Stomach (tissue), 9 donors: ENCODE results near the gene VAV2. TPM values are rescaled to one million over a fixed set of nuclear protein-coding genes. Genes with fewer than 3 reads are reported as not detected.
A peak's percentile ranks its signal among the peaks of the same experiment; 100 is the strongest.
"Not testable (repeated sequence)": the region's sequence is repeated elsewhere in the genome, so short reads cannot be mapped to it uniquely, and the experiment has no call there.

Source experiments
- DNase-seq, 2 donors: peaks; one replicate each; pipeline versions ENCODE4 v3.0.0 to v3.0.0-alpha.2; 2013 to 2019
- H3K27ac ChIP-seq, 5 donors: fragments of 200-600 bp in 4 of 5; sonication (generic) in 4 of 5; one replicate each; pipeline ENCODE4 v1.5.1; 2013 to 2019; ENCODE audit warnings: mild to moderate bottlenecking in 1 of 5, moderate library complexity in 1 of 5
- H3K27me3 ChIP-seq, 3 donors: fragments of 200-600 bp; sonication (generic); one replicate each; pipeline ENCODE4 v1.5.1; 2017 to 2019; ENCODE audit warnings: mixed run types in 1 of 3
- H3K36me3 ChIP-seq, 4 donors: fragments of 200-600 bp; sonication (generic); 1 replicate in 3 of 4; 2 replicates in 1 of 4; pipeline ENCODE4 v1.5.1; 2016 to 2019
- H3K4me1 ChIP-seq, 4 donors: fragments of 200-600 bp; sonication (generic); one replicate each; pipeline ENCODE4 v1.5.1; 2016 to 2019
- H3K4me3 ChIP-seq, 4 donors: fragments of 200-600 bp; sonication (generic) in 3 of 4; one replicate each; pipeline ENCODE4 v1.5.1; 2016 to 2019; ENCODE audit warnings: mild to moderate bottlenecking in 1 of 4
- H3K9me3 ChIP-seq, 4 donors: fragments of 200-600 bp; sonication (generic); one replicate each; pipeline ENCODE4 v1.5.1; 2016 to 2019
- CTCF ChIP-seq, 7 experiments: fragments of 450-650 bp in 4 of 7; fragments of 200-600 bp in 3 of 7; sonication (generic) in 3 of 7; IDR thresholded peaks; one replicate each; pipeline ENCODE4 v1.5.1; 2016 to 2019; ENCODE audit warnings: antibody characterized with exemption in 7 of 7, control low read depth in 2 of 7, mild to moderate bottlenecking in 1 of 7
- EP300 ChIP-seq: sonication (generic); formaldehyde crosslinking; IDR thresholded peaks from one replicate; pipeline ENCODE4 v1.6.1; 2017; ENCODE audit warnings: antibody characterized with exemption
- POLR2A ChIP-seq, 4 donors: fragments of 450-650 bp; IDR thresholded peaks; one replicate each; pipeline ENCODE4 v1.6.1; 2016; ENCODE audit warnings: antibody characterized with exemption in 4 of 4, control low read depth in 2 of 4, mild to moderate bottlenecking in 1 of 4, moderate library complexity in 1 of 4
- POLR2AphosphoS5 ChIP-seq, 3 donors: sonication (generic); formaldehyde crosslinking; IDR thresholded peaks; one replicate each; pipeline ENCODE4 v1.6.1; 2016; ENCODE audit warnings: antibody characterized with exemption in 3 of 3
- WGBS, 5 donors: extraction: QIAGEN DNeasy Blood & Tissue Kit in 3 of 5; methylation state at CpG; one replicate each; pipeline versions ENCODE4 v1.1.5 to v1.1.7; 2013 to 2018; 5-methylcytosine and 5-hydroxymethylcytosine counted together
- intact Hi-C: fragments of 100-400 bp; cut with DNase I; formaldehyde crosslinking; loops from one replicate; pipeline ENCODE4 v1.15.1; 2023; ENCODE audit warnings: low total_unique reads
- polyA plus RNA-seq, 3 donors: library from polyadenylated mRNA; stranded (reverse); fragments of 200-250 nt; gene quantifications; one replicate each; pipeline ENCODE4 v1.2.3, GENCODE V29; 2013
- total RNA-seq, 5 donors: library from RNA; depleted of rRNA; stranded (reverse); fragments of >200 nt; gene quantifications; one replicate each; pipeline versions ENCODE4 v1.1.0 to v1.2.3, GENCODE V29; 2014 to 2016
- donor health status: healthy with polysubstance abuse.
- donor health status: Bipolar disorder and iron deficiency.
- donor health status: healthy.

VAV2 gene
- total and polyA plus RNA-seq, 8 donors: 4.1 to 14.2 (median 7.0) TPM

- no peak for TF ChIP-seq CTCF (IDR thresholded peaks at IDR 0.05)
- no peak for TF ChIP-seq POLR2AphosphoS5 (IDR thresholded peaks at IDR 0.05)
- no peak for TF ChIP-seq POLR2A (IDR thresholded peaks at IDR 0.05)
- no peak for TF ChIP-seq EP300
- H3K27me3 ChIP-seq: no peaks in the 10 kb centered on the region
- WGBS, 5 donors: 52 to 68% (median 57%) methylated on average over 12 to 14 of the region's 14 CpGs
- peak in 1 of 2 donors; percentile 55 for DNase-seq
- peaks cover 0 to 15% (median 10%) of the 10 kb centered on the region in 4 donors for H3K4me1 ChIP-seq
- H3K36me3 ChIP-seq: peaks cover 0 to 12% (median 0%) of the 10 kb centered on the region in 4 donors
- H3K27ac ChIP-seq: no peak overlapping the region
- H3K4me3 ChIP-seq: no peak overlapping the region
- intact Hi-C loops: no loop called here
- no peaks in the 10 kb centered on the region for H3K9me3 ChIP-seq
Measured at GRCh38 chr9:133928248-133928764, 63.8 kb downstream of the VAV2 start.

GRCh38 chr9:133927041-133927440 is 65.1 kb downstream of the VAV2 start:
- intact Hi-C loops: no loop called here
- H3K36me3 ChIP-seq: peaks cover 0 to 12% (median 0%) of the 10 kb centered on the region in 4 donors
- 67 to 82% (median 71%) methylated on average over 5 to 6 of the region's 6 CpGs for WGBS, 5 donors

GRCh38 chr9:133926165-133926856 is 65.8 kb downstream of the VAV2 start:
- no peak overlapping the region for H3K4me3 ChIP-seq
- H3K9me3 ChIP-seq: no peaks in the 10 kb centered on the region
- DNase-seq: no peak
- peaks cover 0 to 12% (median 0%) of the 10 kb centered on the region in 4 donors for H3K36me3 ChIP-seq
- no peaks in the 10 kb centered on the region for H3K4me1 ChIP-seq
- H3K27me3 ChIP-seq: no peaks in the 10 kb centered on the region
- TF ChIP-seq POLR2A (IDR thresholded peaks at IDR 0.05) (no peak), CTCF (IDR thresholded peaks at IDR 0.05) (no peak), EP300 (no peak), POLR2AphosphoS5 (IDR thresholded peaks at IDR 0.05) (no peak)
- intact Hi-C loops: no loop called here
- H3K27ac ChIP-seq: no peak overlapping the region
- 90 to 99% (median 93%) methylated on average over 8 to 9 of the region's 9 CpGs for WGBS, 5 donors

More at GRCh38 chr9:133927041-133927440, 65.1 kb downstream of the VAV2 start:
- Histone ChIP-seq H3K4me1 (peaks cover 0 to 5% (median 1%) of the 10 kb centered on the region in 4 donors), H3K9me3 (no peaks in the 10 kb centered on the region), H3K27ac (no peak overlapping the region), H3K4me3 (no peak overlapping the region), H3K27me3 (no peaks in the 10 kb centered on the region)
- TF ChIP-seq POLR2A (IDR thresholded peaks at IDR 0.05): no peak
- no peak for TF ChIP-seq EP300
- no peak for TF ChIP-seq POLR2AphosphoS5 (IDR thresholded peaks at IDR 0.05)
- no peak for TF ChIP-seq CTCF (IDR thresholded peaks at IDR 0.05)
- no peak for DNase-seq

- H3K36me3 ChIP-seq: peaks cover 0 to 12% (median 0%) of the 10 kb centered on the region in 4 donors
- TF ChIP-seq CTCF (IDR thresholded peaks at IDR 0.05) (no peak), POLR2A (IDR thresholded peaks at IDR 0.05) (no peak)
- H3K27ac ChIP-seq: no peak overlapping the region
- intact Hi-C loops: no loop called here
- H3K9me3 ChIP-seq: no peaks in the 10 kb centered on the region
- no peak for DNase-seq
- no peak overlapping the region for H3K4me3 ChIP-seq
- H3K4me1 ChIP-seq: peaks cover 0 to 4% (median 0%) of the 10 kb centered on the region in 4 donors
- H3K27me3 ChIP-seq: no peaks in the 10 kb centered on the region
- 88 to 99% (median 94%) methylated on average over 5 of the region's 5 CpGs for WGBS, 5 donors
Measured at GRCh38 chr9:133924453-133924852, 67.7 kb downstream of the VAV2 start.

GRCh38 chr9:133923608-133924007 is 68.5 kb downstream of the VAV2 start:
- H3K9me3 ChIP-seq, H3K27ac ChIP-seq, H3K27me3 ChIP-seq, intact Hi-C loops, H3K36me3 ChIP-seq, DNase-seq, H3K4me3 ChIP-seq, H3K4me1 ChIP-seq: not testable (repeated sequence)
- 91 to 98% (median 94%) methylated on average over 2 of the region's 2 CpGs for WGBS, 5 donors
